HepG2 (cell line): ENCODE results near the gene PRKN. TPM values are rescaled to one million over a fixed set of nuclear protein-coding genes. Genes with fewer than 3 reads are reported as not detected.

Source experiments
- ATAC-seq: fragments of 200-7000 bp; cut with Tn5 transposase; 3 replicates; pipeline ENCODE4 v1.9.1; 2020; ENCODE audit warnings: mild to moderate bottlenecking, moderate library complexity
- BruUV-seq: library from RNA; stranded (reverse); fragments of 400-500 nt; replicated peaks from 2 replicates; lab custom pipeline; 2021; lab: Mats Ljungman, UMichigan
- CTCF ChIA-PET: fragments of 300-600 bp; formaldehyde crosslinking; extraction: SDS; loops from one replicate; lab custom pipeline; 2021; ENCODE audit warnings: low total read pairs, inconsistent platforms, low intra/inter-chr PET ratio; lab: Yijun Ruan, JAX
- POLR2A ChIA-PET: fragments of 350-600 bp; sonication (Branson Sonifier 250); formaldehyde crosslinking; loops from one replicate; lab custom pipeline; 2020; ENCODE audit warnings: antibody characterized with exemption, inconsistent platforms; lab: Yijun Ruan, JAX
- DNase-seq: peaks from one replicate; pipeline ENCODE4 v3.0.0-alpha.2; 2015; ENCODE audit warnings: low spot score
- FAIRE-seq: peaks from 3 replicates; lab custom pipeline; 2011; peaks lifted over from hg19 to GRCh38; lab: Jason Lieb, UNC
- H2AFZ ChIP-seq: one replicate; pipeline ENCODE4 v1.6.1; 2011; ENCODE audit warnings: low read length, inconsistent platforms
- H3K27ac ChIP-seq: fragments of 300-600 bp; 3 replicates; pipeline ENCODE4 v1.8.0; 2011; ENCODE audit warnings: mixed run types, mild to moderate bottlenecking, mixed read lengths, low read length, inconsistent platforms; ENCODE audit not compliant: insufficient read depth; ENCODE audit errors: extremely low read length
- H3K27me3 ChIP-seq, 2 experiments: fragments of 200-600 bp in 1 of 2; 2 replicates in 1 of 2; 3 replicates in 1 of 2; pipeline versions ENCODE4 v1.6.0 to v1.8.0; 2011; ENCODE audit warnings: low read length in 2 of 2, mild to moderate bottlenecking in 2 of 2, moderate library complexity in 2 of 2, inconsistent platforms in 1 of 2; ENCODE audit not compliant: insufficient read depth in 2 of 2, control insufficient read depth in 1 of 2
- H3K36me3 ChIP-seq, 2 experiments: fragments of 200-600 bp in 1 of 2; replicated peaks in 1 of 2; 2 replicates in 1 of 2; 3 replicates in 1 of 2; pipeline versions ENCODE4 v1.5.1 to v1.8.0; 2011; ENCODE audit warnings: low read length in 2 of 2, inconsistent platforms in 1 of 2; ENCODE audit not compliant: insufficient read depth in 2 of 2, control insufficient read depth in 1 of 2
- H3K4me1 ChIP-seq: 2 replicates; pipeline ENCODE4 v1.5.1; 2012; ENCODE audit warnings: low read length, inconsistent platforms; ENCODE audit not compliant: insufficient read depth
- H3K4me2 ChIP-seq: 2 replicates; pipeline ENCODE4 v1.6.0; 2011; ENCODE audit warnings: low read depth, low read length, inconsistent platforms
- H3K4me3 ChIP-seq, 3 experiments: fragments of 200-600 bp in 1 of 3; sonication (generic), shearing (Covaris generic) in 1 of 3; replicated peaks in 1 of 3; 2 replicates each; pipeline ENCODE4 v1.5.1; 2011 to 2016; ENCODE audit warnings: low read length in 3 of 3, inconsistent platforms in 2 of 3, low read depth in 2 of 3, mild to moderate bottlenecking in 2 of 3, control low read depth in 1 of 3, mixed read lengths in 1 of 3; ENCODE audit not compliant: insufficient read depth in 1 of 3
- H3K79me2 ChIP-seq: one replicate; pipeline ENCODE4 v1.6.1; 2011; ENCODE audit warnings: low read length, inconsistent platforms; ENCODE audit not compliant: insufficient read depth
- H3K9ac ChIP-seq: 2 replicates; pipeline ENCODE4 v1.6.0; 2011; ENCODE audit warnings: mild to moderate bottlenecking, low read depth, low read length, inconsistent platforms; ENCODE audit not compliant: insufficient read depth
- H3K9me3 ChIP-seq: 2 replicates; pipeline ENCODE4 v1.5.1; 2012; ENCODE audit warnings: mild to moderate bottlenecking, low read length
- H4K20me1 ChIP-seq: 2 replicates; pipeline ENCODE4 v1.6.0; 2011; ENCODE audit warnings: inconsistent platforms, mild to moderate bottlenecking, low read length, moderate library complexity; ENCODE audit not compliant: insufficient read depth
- ADNP ChIP-seq: sonication (generic); formaldehyde crosslinking; IDR thresholded peaks from 2 replicates; pipeline ENCODE4 v1.4.0; 2020; ENCODE audit warnings: missing genetic modification reagents
- KMT2A ChIP-seq: sonication (generic); formaldehyde crosslinking; IDR thresholded peaks from 2 replicates; pipeline ENCODE4 v1.4.0; 2020; ENCODE audit warnings: missing genetic modification reagents
- NFE2 ChIP-seq: sonication (generic); formaldehyde crosslinking; IDR thresholded peaks from 2 replicates; pipeline ENCODE4 v1.4.0; 2020; ENCODE audit warnings: missing genetic modification reagents
- POGZ ChIP-seq: sonication (generic); formaldehyde crosslinking; IDR thresholded peaks from 2 replicates; pipeline ENCODE4 v1.4.0; 2020; ENCODE audit warnings: mild to moderate bottlenecking, missing genetic modification reagents
- SP140L ChIP-seq: sonication (generic); formaldehyde crosslinking; IDR thresholded peaks from 2 replicates; pipeline ENCODE4 v1.4.0; 2020; ENCODE audit warnings: missing genetic modification reagents, borderline replicate concordance
- TCF12 ChIP-seq, 2 experiments: fragments of 450-650 bp in 1 of 2; sonication (generic) in 1 of 2; formaldehyde crosslinking in 1 of 2; IDR thresholded peaks; 2 replicates each; pipeline versions ENCODE4 v1.6.1 to v1.8.0; 2017 to 2022; ENCODE audit warnings: antibody characterized with exemption in 1 of 2, mild to moderate bottlenecking in 1 of 2, missing genetic modification reagents in 1 of 2, moderate library complexity in 1 of 2
- THAP11 ChIP-seq: IDR thresholded peaks from 2 replicates; pipeline ENCODE4 v1.6.1; 2016; ENCODE audit warnings: missing biosample characterization, missing genetic modification reagents
- ZNF207 ChIP-seq: fragments of 450-650 bp; IDR thresholded peaks from 2 replicates; pipeline ENCODE4 v1.6.1; 2016; ENCODE audit warnings: antibody characterized with exemption, borderline replicate concordance
- WGBS: methylation state at CpG from one replicate; pipeline ENCODE4 v1.1.6; 2017; ENCODE audit warnings: low lambda C conversion rate; 5-methylcytosine and 5-hydroxymethylcytosine counted together
- in situ Hi-C: cut with HindIII; loops from 2 replicates; pipeline ENCODE4 v1.10.0; 2017; ENCODE audit warnings: low pct_unique_long_range_greater_than_20kb; ENCODE audit not compliant: extremely low pct_ligation_motif_present
- intact Hi-C: fragments of 100-400 bp; cut with micrococcal nuclease; formaldehyde crosslinking; loops from one replicate; pipeline ENCODE4 v1.10.0; 2022; ENCODE audit not compliant: unreplicated experiment
- polyA plus RNA-seq, 8 experiments: library from polyadenylated mRNA; depleted of rRNA in 3 of 8; stranded (reverse) in 7 of 8; unstranded in 1 of 8; fragments of >200 nt; fragmentation: Illumina TruSeq in 4 of 8; extraction: Trizol in 4 of 8; gene quantifications; 2 replicates each; pipeline versions ENCODE4 v1.2.1 to v1.2.3, GENCODE V29; 2011 to 2016; ENCODE audit warnings: low read depth in 4 of 8, missing spikeins in 1 of 8, mixed read lengths in 1 of 8; ENCODE audit not compliant: insufficient read depth in 1 of 8
- total RNA-seq, 5 experiments: library from RNA; depleted of rRNA; stranded (reverse); fragments of >200 nt; fragmentation: Illumina TruSeq; extraction: Trizol; gene quantifications; 2 replicates each; pipeline ENCODE4 v1.2.3, GENCODE V29; 2016; ENCODE audit warnings: low read depth in 1 of 5
- TF ChIP-seq, protein P1 (sequence below): sonication (generic); formaldehyde crosslinking; IDR thresholded peaks from 2 replicates; pipeline ENCODE4; 2020; ENCODE audit warnings: missing genetic modification reagents, mild to moderate bottlenecking, borderline replicate concordance
- TF ChIP-seq, protein P2 (sequence below): sonication (generic); formaldehyde crosslinking; IDR thresholded peaks from 2 replicates; pipeline ENCODE4 v1.4.0; 2020; ENCODE audit warnings: missing genetic modification reagents
- TF ChIP-seq, protein P3 (sequence below): sonication (generic); formaldehyde crosslinking; IDR thresholded peaks from 2 replicates; pipeline ENCODE4 v1.4.0; 2020; ENCODE audit warnings: missing genetic modification reagents

Gene PRKN
- total and polyA plus RNA-seq, 2 of the 13 experiments (the other 11 are each of a cell fraction or from before 2014, with no cell fraction given), result 0.31 to 0.44 TPM

DNA sequence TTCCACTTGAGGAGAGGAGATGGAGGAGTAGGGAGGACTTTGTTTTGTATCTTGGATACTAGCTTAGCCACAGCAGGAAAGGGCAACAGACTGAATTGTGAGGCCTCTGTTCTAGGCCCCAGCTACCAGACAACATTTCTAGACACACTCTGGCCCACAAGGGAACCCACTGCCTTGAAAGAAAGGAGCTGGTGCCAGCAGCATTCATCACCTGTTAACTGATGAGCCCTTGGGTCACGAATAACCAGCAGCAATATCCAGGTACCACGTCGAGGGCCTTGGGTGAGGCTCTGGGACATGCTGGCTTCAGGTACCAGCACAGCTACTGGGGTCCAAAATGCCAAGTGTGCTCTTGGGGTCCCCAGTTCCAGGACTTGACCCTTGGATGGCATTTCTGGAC, 165.5 kb downstream of the PRKN start:
- CTCF ChIA-PET, result no interaction called here
- no peak overlapping the region for H3K9ac ChIP-seq

DNA sequence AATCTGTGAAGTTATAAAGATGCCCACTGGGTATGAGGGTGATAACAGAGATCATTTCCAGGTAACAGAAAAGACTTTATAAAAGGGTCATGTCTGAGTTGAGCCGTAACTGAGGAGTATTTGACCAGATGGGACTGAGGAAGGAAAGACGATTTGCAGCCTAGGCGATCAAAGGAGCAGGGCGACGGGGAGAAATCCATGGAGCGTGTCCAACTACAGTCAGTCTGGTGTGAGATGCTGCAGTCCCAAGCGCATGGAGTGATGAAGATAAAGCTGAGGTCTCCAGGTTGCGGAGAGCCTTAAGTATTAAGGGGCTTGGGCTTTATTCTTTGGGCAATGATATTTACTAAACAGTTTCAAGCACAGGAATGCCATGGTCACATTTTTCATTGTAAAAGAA, 166.7 kb downstream of the PRKN start:
- Histone ChIP-seq H3K79me2 (no peaks in the 10 kb centered on the region), H3K27ac (no peak overlapping the region), H3K36me3 (no peaks in the 10 kb centered on the region), H3K27me3 (no peaks in the 10 kb centered on the region), H3K4me3 (no peak overlapping the region), H3K9ac (no peak overlapping the region), H3K4me1 (no peaks in the 10 kb centered on the region), H3K9me3 (peaks cover 28% of the 10 kb centered on the region), H4K20me1 (no peaks in the 10 kb centered on the region), H3K4me2 (no peak overlapping the region), H2AFZ (no peak overlapping the region)
- intact Hi-C loops, result no loop called here
- no peak for ATAC-seq
- WGBS, result 46% methylated on average over 8 of the region's 8 CpGs
- BruUV-seq, result no TSS peak
- DNase-seq, result no peak
- ChIA-PET POLR2A (no interaction called here), CTCF (no interaction called here)
- in situ Hi-C loops, result no loop called here
- FAIRE-seq, result no peak
- no peak for TF ChIP-seq KMT2A (CRISPR knock-in tag)
- TF ChIP-seq, protein P1, sequence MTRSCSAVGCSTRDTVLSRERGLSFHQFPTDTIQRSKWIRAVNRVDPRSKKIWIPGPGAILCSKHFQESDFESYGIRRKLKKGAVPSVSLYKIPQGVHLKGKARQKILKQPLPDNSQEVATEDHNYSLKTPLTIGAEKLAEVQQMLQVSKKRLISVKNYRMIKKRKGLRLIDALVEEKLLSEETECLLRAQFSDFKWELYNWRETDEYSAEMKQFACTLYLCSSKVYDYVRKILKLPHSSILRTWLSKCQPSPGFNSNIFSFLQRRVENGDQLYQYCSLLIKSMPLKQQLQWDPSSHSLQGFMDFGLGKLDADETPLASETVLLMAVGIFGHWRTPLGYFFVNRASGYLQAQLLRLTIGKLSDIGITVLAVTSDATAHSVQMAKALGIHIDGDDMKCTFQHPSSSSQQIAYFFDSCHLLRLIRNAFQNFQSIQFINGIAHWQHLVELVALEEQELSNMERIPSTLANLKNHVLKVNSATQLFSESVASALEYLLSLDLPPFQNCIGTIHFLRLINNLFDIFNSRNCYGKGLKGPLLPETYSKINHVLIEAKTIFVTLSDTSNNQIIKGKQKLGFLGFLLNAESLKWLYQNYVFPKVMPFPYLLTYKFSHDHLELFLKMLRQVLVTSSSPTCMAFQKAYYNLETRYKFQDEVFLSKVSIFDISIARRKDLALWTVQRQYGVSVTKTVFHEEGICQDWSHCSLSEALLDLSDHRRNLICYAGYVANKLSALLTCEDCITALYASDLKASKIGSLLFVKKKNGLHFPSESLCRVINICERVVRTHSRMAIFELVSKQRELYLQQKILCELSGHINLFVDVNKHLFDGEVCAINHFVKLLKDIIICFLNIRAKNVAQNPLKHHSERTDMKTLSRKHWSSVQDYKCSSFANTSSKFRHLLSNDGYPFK (CRISPR knock-in tag), result no peak
- no peak for TF ChIP-seq ZNF207
- no peak for TF ChIP-seq TCF12 (IDR thresholded peaks at IDR 0.05)
- TF ChIP-seq TCF12 (CRISPR knock-in tag; IDR thresholded peaks at IDR 0.05), result no peak
- no peak for TF ChIP-seq ADNP (CRISPR knock-in tag)
- TF ChIP-seq POGZ (CRISPR knock-in tag), result no peak
- TF ChIP-seq, protein P2, sequence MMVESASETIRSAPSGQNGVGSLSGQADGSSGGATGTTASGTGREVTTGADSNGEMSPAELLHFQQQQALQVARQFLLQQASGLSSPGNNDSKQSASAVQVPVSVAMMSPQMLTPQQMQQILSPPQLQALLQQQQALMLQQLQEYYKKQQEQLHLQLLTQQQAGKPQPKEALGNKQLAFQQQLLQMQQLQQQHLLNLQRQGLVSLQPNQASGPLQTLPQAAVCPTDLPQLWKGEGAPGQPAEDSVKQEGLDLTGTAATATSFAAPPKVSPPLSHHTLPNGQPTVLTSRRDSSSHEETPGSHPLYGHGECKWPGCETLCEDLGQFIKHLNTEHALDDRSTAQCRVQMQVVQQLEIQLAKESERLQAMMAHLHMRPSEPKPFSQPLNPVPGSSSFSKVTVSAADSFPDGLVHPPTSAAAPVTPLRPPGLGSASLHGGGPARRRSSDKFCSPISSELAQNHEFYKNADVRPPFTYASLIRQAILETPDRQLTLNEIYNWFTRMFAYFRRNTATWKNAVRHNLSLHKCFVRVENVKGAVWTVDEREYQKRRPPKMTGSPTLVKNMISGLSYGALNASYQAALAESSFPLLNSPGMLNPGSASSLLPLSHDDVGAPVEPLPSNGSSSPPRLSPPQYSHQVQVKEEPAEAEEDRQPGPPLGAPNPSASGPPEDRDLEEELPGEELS (CRISPR knock-in tag), result no peak
- no peak for TF ChIP-seq THAP11
- TF ChIP-seq SP140L, result no peak
- no peak for TF ChIP-seq NFE2 (CRISPR knock-in tag)

More for the DNA sequence above, 165.5 kb downstream of the PRKN start:
- TF ChIP-seq, protein P3, sequence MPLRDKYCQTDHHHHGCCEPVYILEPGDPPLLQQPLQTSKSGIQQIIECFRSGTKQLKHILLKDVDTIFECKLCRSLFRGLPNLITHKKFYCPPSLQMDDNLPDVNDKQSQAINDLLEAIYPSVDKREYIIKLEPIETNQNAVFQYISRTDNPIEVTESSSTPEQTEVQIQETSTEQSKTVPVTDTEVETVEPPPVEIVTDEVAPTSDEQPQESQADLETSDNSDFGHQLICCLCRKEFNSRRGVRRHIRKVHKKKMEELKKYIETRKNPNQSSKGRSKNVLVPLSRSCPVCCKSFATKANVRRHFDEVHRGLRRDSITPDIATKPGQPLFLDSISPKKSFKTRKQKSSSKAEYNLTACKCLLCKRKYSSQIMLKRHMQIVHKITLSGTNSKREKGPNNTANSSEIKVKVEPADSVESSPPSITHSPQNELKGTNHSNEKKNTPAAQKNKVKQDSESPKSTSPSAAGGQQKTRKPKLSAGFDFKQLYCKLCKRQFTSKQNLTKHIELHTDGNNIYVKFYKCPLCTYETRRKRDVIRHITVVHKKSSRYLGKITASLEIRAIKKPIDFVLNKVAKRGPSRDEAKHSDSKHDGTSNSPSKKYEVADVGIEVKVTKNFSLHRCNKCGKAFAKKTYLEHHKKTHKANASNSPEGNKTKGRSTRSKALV (CRISPR knock-in tag), result no peak
- ATAC-seq (no peak), DNase-seq (no peak), FAIRE-seq (no peak)
- Histone ChIP-seq H2AFZ (no peak overlapping the region), H3K27me3 (no peaks in the 10 kb centered on the region), H3K4me3 (no peak overlapping the region), H3K4me2 (no peak overlapping the region), H3K9me3 (peaks cover 33% of the 10 kb centered on the region), H3K27ac (no peak overlapping the region), H3K36me3 (no peaks in the 10 kb centered on the region), H3K4me1 (no peaks in the 10 kb centered on the region), H3K79me2 (no peaks in the 10 kb centered on the region), H4K20me1 (no peaks in the 10 kb centered on the region)
- intact Hi-C loops, result no loop called here
- in situ Hi-C loops, result no loop called here
- POLR2A ChIA-PET, result no interaction called here
- no TSS peak for BruUV-seq
- no CpG with 5 or more reads among the region's 3 CpGs for WGBS
